ENCODE results near the gene LTB4R2.
"Not testable (repeated sequence)": the region's sequence is repeated elsewhere in the genome, so short reads cannot be mapped to it uniquely, and the experiment has no call there.

Gene LTB4R2

GRCh38 chr14:24340606-24341005 is 30.7 kb downstream of the LTB4R2 start:
- no peak for DNase-seq (ENCODE audit: low read depth)

DNA sequence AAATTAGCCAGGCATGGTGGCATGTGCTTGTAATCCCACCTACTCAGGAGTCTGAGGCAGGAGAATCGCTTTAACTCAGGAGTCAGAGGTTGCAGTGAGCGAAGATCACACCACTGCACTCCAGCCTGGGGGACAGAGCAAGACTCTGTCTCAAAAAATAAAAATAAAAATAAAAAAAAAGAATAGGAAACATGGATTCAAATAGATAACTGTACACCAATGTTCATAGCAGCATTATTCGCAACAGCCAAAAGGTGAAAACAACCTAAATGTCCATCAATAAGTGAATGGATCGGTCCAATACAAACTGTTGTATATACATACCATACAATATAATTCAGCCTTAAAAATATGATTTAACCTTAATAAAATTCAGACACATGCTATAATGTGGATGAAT is 32.9 kb downstream of the LTB4R2 start:
- DNase-seq (ENCODE audit: low read depth): no peak

- no peak for DNase-seq (ENCODE audit: low read depth)
These were observed 34.1 kb downstream of the LTB4R2 start for GRCh38 chr14:24343795-24344660.

- DNase-seq (ENCODE audit: low read depth): no peak
These were observed 37.2 kb downstream of the LTB4R2 start for GRCh38 chr14:24347134-24347533.

- DNase-seq (ENCODE audit: low read depth): no peak
These were observed 38.2 kb downstream of the LTB4R2 start for GRCh38 chr14:24348186-24348585.

GRCh38 chr14:24349742-24350141 is 39.8 kb downstream of the LTB4R2 start:
- no peak for DNase-seq (ENCODE audit: low read depth)

DNA sequence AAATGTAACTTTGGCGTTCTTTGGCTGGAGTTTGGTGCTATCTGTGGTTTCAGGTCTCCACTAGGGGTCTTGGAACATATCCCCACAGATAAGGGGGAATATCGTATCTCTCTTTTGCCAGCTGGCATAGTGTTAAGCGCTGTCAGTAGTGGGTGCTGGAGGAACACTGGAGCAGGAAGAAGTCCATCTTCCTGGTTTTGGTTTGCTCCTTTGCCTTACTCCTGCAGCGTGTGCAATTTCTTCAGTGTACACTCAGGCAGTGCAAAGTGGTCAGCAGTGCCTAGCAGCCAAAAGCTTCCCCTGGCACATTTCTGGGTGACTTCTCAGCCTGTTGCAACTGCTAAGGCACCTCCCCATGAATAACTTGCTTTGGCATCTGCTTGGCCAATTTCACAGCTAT is 41.6 kb downstream of the LTB4R2 start:
- no peak for DNase-seq (ENCODE audit: low read depth)

GRCh38 chr14:24353559-24354481 is 43.9 kb downstream of the LTB4R2 start:
- DNase-seq (ENCODE audit: low read depth): no peak

DNA sequence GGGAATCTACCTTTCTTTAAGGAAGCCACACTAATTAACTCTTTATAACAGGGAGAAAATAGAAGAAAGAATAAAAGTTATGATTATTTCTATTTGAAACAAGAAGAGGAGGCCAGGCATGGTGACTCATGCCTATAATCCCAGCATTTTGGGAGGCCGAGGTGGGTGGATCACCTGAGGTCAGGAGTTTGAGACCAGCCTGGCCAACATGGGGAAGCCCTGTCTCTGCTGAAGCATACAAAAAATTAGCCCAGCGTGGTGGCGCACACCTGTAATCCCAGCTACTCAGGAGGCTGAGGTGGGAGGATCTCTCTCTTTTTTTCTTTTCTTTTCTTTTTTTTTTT is 44.5 kb downstream of the LTB4R2 start:
- DNase-seq (ENCODE audit: low read depth): not testable (repeated sequence)

DNA sequence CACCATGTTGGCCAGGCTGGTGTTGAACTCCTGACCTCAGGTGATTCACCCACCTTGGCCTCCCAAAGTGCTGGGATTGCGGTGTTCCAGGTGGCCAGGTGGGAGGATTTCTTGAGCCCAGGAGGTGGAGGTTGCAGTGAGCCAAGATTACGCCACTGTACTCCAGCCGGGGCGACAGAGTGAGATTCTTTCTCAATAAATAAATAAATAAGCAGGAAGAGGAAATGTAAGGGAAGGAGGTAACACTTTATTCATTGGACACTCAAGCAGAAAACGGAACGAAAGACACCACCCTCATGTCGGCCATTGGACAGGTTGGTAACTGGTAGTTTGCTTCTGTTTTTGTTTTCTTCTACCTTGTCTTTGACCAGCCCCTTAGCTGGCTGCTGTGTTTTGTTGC is 45.1 kb downstream of the LTB4R2 start:
- no peak for DNase-seq (ENCODE audit: low read depth)

GRCh38 chr14:24356208-24356607 is 46.3 kb downstream of the LTB4R2 start:
- DNase-seq (ENCODE audit: low read depth): no peak

GRCh38 chr14:24360281-24360680 is 50.3 kb downstream of the LTB4R2 start:
- DNase-seq (ENCODE audit: low read depth): no peak

GRCh38 chr14:24361326-24361725 is 51.4 kb downstream of the LTB4R2 start:
- DNase-seq (ENCODE audit: low read depth): no peak

Measured in fibroblast of the conjunctiva (primary cell).